ENCODE results near the gene KIF16B.

GRCh38 chr20:16293590-16293989 lies 279.7 kb downstream of the KIF16B start:
- TF ChIP-seq CTCF (IDR thresholded peaks at IDR 0.05 in 2 of 3, conservative IDR thresholded peaks at IDR 0.05 in 1 of 3; ENCODE audit: insufficient read depth in 2 of 3, low read depth in 1 of 3, low read length in 3 of 3) (no peak), POLR2A (conservative IDR thresholded peaks at IDR 0.05) (no peak), NONO (IDR thresholded peaks at IDR 0.05; ENCODE audit: low read depth in 2 of 2, low read length in 1 of 2) (no peak), JUND (IDR thresholded peaks at IDR 0.05; ENCODE audit: borderline replicate concordance, low read depth, low read length) (no peak), JUND (tag; IDR thresholded peaks at IDR 0.05; ENCODE audit: borderline replicate concordance, low read depth, low read length) (no peak), ZNF224 (CRISPR knock-in tag; IDR thresholded peaks at IDR 0.05) (no peak), MITF (IDR thresholded peaks at IDR 0.05) (no peak), JUNB (CRISPR knock-in tag; conservative IDR thresholded peaks at IDR 0.05) (no peak), TRIM28 (IDR thresholded peaks at IDR 0.05) (no peak), PBX2 (CRISPR knock-in tag; IDR thresholded peaks at IDR 0.05; ENCODE audit: low read depth) (no peak), PBX2 (tag; conservative IDR thresholded peaks at IDR 0.05; ENCODE audit: low read depth) (no peak)
